22Rv1 (cell line): ENCODE results near the gene CAMK2N2.

ENCODE experiments used
- ZFX ChIP-seq: fragments of 450-650 bp; IDR thresholded peaks from 2 replicates; pipeline ENCODE4 v1.6.1; 2017; ENCODE audit warnings: antibody characterized with exemption, borderline replicate concordance
- TF ChIP-seq, protein P1 (sequence below): fragments of 450-650 bp; IDR thresholded peaks from 2 replicates; pipeline ENCODE4 v1.5.1; 2017; ENCODE audit warnings: mild to moderate bottlenecking

DNA sequence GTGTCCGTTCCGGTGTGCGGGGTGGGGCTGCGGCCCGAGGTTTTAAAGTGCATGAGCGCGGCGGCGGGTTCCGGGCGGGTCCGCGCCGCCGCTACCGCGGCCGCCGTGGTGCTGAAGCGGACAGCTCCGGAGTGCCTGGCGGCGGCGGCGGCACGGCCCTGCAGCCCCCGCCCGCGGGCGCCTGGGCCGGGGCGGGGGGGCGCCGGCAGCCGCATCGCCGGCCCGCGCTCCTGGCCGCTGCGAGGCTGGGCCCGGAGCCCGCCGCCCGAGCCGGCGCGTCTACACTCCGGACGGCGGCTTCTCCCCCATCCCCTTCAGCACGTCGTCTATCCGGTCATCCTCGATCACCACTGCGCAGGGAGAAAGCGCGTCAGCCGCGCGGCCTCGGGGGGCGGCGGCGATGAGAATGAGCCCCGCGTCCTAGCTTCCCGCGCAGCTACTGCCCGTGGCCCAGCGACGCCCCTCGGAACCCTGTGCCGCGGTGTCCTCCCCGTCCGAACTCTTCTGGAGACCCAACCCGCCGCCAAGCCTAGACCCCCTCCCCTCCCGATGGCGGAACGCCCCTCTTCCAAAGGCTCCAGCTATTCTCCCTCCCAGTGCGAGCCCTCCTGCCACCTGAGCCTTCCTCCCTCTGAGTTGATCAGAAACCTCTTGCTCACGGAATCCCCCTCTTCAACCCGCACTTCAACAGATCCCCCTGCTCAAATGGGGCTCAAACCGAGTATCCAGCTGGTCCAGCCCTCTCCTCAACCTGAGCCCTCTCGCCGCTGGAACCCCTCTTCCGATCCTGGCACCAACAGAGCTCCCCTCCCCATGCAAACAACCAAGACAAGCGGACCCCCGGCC is 1.3 kb downstream of the CAMK2N2 start:
- TF ChIP-seq, protein P1, sequence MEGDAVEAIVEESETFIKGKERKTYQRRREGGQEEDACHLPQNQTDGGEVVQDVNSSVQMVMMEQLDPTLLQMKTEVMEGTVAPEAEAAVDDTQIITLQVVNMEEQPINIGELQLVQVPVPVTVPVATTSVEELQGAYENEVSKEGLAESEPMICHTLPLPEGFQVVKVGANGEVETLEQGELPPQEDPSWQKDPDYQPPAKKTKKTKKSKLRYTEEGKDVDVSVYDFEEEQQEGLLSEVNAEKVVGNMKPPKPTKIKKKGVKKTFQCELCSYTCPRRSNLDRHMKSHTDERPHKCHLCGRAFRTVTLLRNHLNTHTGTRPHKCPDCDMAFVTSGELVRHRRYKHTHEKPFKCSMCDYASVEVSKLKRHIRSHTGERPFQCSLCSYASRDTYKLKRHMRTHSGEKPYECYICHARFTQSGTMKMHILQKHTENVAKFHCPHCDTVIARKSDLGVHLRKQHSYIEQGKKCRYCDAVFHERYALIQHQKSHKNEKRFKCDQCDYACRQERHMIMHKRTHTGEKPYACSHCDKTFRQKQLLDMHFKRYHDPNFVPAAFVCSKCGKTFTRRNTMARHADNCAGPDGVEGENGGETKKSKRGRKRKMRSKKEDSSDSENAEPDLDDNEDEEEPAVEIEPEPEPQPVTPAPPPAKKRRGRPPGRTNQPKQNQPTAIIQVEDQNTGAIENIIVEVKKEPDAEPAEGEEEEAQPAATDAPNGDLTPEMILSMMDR, result no peak
- no peak for TF ChIP-seq ZFX
